ENCODE results near the gene AGTRAP. TPM values are rescaled to one million over a fixed set of nuclear protein-coding genes. Genes with fewer than 3 reads are reported as not detected.

AGTRAP gene
- total RNA-seq, 2 experiments from 2014 or later, result 8.9 to 9.4 TPM

- Mint-ChIP-seq H3K4me3 (no peak overlapping the region), H3K27ac (no peak overlapping the region), H3K27me3 (no peaks in the 10 kb centered on the region), H3K4me1 (ENCODE audit: low read depth) (peaks cover 12% of the 10 kb centered on the region), H3K9me3 (no peaks in the 10 kb centered on the region), H3K36me3 (ENCODE audit: low read depth) (peaks cover 10% of the 10 kb centered on the region)
- DNase-seq (no peak), ATAC-seq (no peak)
- POLR2A ChIA-PET, result interaction anchor here (1.3 kb wide), 1 partner anchor 110 kb away, joined by 9 read pairs; no protein-coding TSS in a partner anchor
- intact Hi-C loops (cut with micrococcal nuclease), result no loop called here
- TF ChIP-seq, protein P1, sequence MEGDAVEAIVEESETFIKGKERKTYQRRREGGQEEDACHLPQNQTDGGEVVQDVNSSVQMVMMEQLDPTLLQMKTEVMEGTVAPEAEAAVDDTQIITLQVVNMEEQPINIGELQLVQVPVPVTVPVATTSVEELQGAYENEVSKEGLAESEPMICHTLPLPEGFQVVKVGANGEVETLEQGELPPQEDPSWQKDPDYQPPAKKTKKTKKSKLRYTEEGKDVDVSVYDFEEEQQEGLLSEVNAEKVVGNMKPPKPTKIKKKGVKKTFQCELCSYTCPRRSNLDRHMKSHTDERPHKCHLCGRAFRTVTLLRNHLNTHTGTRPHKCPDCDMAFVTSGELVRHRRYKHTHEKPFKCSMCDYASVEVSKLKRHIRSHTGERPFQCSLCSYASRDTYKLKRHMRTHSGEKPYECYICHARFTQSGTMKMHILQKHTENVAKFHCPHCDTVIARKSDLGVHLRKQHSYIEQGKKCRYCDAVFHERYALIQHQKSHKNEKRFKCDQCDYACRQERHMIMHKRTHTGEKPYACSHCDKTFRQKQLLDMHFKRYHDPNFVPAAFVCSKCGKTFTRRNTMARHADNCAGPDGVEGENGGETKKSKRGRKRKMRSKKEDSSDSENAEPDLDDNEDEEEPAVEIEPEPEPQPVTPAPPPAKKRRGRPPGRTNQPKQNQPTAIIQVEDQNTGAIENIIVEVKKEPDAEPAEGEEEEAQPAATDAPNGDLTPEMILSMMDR (IDR thresholded peaks at IDR 0.05), result no peak
- CTCF ChIA-PET, result interaction anchor here (0.9 kb wide), 1 partner anchor 147 kb away, joined by 3 read pairs; no protein-coding TSS in a partner anchor
Measured at GRCh38 chr1:11797525-11798216, 61.7 kb downstream of the AGTRAP start.

GRCh38 chr1:11799099-11799498, 63.2 kb downstream of the AGTRAP start:
- ATAC-seq (no peak), DNase-seq (no peak)
- Mint-ChIP-seq H3K27ac (no peak overlapping the region), H3K36me3 (ENCODE audit: low read depth) (peaks cover 10% of the 10 kb centered on the region), H3K9me3 (no peaks in the 10 kb centered on the region), H3K27me3 (no peaks in the 10 kb centered on the region), H3K4me1 (ENCODE audit: low read depth) (peaks cover 25% of the 10 kb centered on the region), H3K4me3 (no peak overlapping the region)
- intact Hi-C loops (cut with micrococcal nuclease), result no loop called here
- TF ChIP-seq, protein P1 (IDR thresholded peaks at IDR 0.05), result no peak
- ChIA-PET POLR2A (no interaction called here), CTCF (no interaction called here)

GRCh38 chr1:11799896-11800295, 64.0 kb downstream of the AGTRAP start:
- ATAC-seq, result no peak
- Mint-ChIP-seq H3K9me3 (no peaks in the 10 kb centered on the region), H3K36me3 (ENCODE audit: low read depth) (peaks cover 7% of the 10 kb centered on the region), H3K4me1 (ENCODE audit: low read depth) (peaks cover 32% of the 10 kb centered on the region), H3K4me3 (no peak overlapping the region), H3K27ac (no peak overlapping the region), H3K27me3 (no peaks in the 10 kb centered on the region)
- ChIA-PET POLR2A (no interaction called here), CTCF (no interaction called here)
- TF ChIP-seq, protein P1 (IDR thresholded peaks at IDR 0.05), result no peak
- intact Hi-C loops (cut with micrococcal nuclease), result no loop called here
- DNase-seq, result no peak

DNA sequence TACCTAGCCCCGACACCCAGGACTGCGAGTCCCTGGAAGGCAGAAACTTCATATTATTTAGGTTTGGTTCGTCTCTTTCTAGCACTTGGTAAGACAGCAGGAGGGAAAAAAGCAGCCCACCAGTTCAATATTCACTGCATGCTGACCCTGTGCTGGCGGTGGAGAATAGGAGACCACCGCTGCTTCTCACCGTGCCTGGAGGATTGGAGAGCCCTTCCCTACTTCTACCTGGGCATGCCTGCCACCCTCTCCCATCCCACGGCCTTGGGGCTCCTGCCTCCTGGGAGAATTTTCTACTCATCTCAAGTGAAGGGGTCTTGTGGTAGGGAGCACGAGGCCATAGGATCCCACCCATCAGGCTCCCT, 64.4 kb downstream of the AGTRAP start:
- TF ChIP-seq, protein P1 (IDR thresholded peaks at IDR 0.05), result no peak
- peaks cover 33% of the 10 kb centered on the region for H3K4me1 Mint-ChIP-seq (ENCODE audit: low read depth)
- ATAC-seq (no peak), DNase-seq (no peak)
- no peaks in the 10 kb centered on the region for H3K9me3 Mint-ChIP-seq
- ChIA-PET POLR2A (interaction anchor here (1.6 kb wide), 1 partner anchor 108 kb away, joined by 6 read pairs; no protein-coding TSS in a partner anchor), CTCF (no interaction called here)
- H3K27me3 Mint-ChIP-seq, result no peaks in the 10 kb centered on the region
- H3K27ac Mint-ChIP-seq, result no peak overlapping the region
- intact Hi-C loops (cut with micrococcal nuclease), result no loop called here
- H3K4me3 Mint-ChIP-seq, result no peak overlapping the region
- H3K36me3 Mint-ChIP-seq (ENCODE audit: low read depth), result peaks cover 5% of the 10 kb centered on the region

Other genes starting within 250 kb of the AGTRAP start
- gene FBXO2, start 81.7 kb upstream of the AGTRAP start, total RNA-seq, result 1 to 10 TPM; 1.7 to 1.9 TPM
- gene FBXO44, start 81.3 kb upstream of the AGTRAP start, total RNA-seq, result 10 to 100 TPM; 18.1 to 20.4 TPM
- 1 to 10 TPM; 6.2 to 7.9 TPM for gene FBXO6, start 71.9 kb upstream of the AGTRAP start, total RNA-seq
- 10 to 100 TPM; 86.5 to 90.4 TPM for gene MAD2L2, start 55.0 kb upstream of the AGTRAP start, total RNA-seq
- gene DRAXIN, start 44.4 kb upstream of the AGTRAP start, total RNA-seq, result under 1 TPM; 0.18 to 0.20 TPM
- gene C1orf167, start 26.1 kb downstream of the AGTRAP start, total RNA-seq, result not detected
- 1 to 10 TPM; 9.6 TPM for gene MTHFR, start 69.8 kb downstream of the AGTRAP start, total RNA-seq
- gene CLCN6, start 70.1 kb downstream of the AGTRAP start, total RNA-seq, result 10 to 100 TPM; 10.8 to 12.2 TPM
- not detected for gene NPPA, start 111.6 kb downstream of the AGTRAP start, total RNA-seq
- gene NPPB, start 122.8 kb downstream of the AGTRAP start, total RNA-seq, result not detected
- 10 to 100 TPM; 23.5 to 25.5 TPM for gene KIAA2013, start 190.3 kb downstream of the AGTRAP start, total RNA-seq
- 10 to 100 TPM; 21.5 to 22.0 TPM for gene PLOD1, start 198.6 kb downstream of the AGTRAP start, total RNA-seq
- gene MFN2, start 244.3 kb downstream of the AGTRAP start, total RNA-seq, result 10 to 100 TPM; 51.0 to 51.1 TPM

Data from activated CD8-positive, alpha-beta T cell treated with anti-CD3 and anti-CD28 coated beads for 36 hours (primary cell).